MM.1S (cell line): Measurements from ENCODE around the gene PKHD1.

Experiments used
- DNase-seq: peaks from one replicate; pipeline ENCODE4 v3.0.0-alpha.2; 2015
- H2AFZ ChIP-seq: fragments of 300-600 bp; sonication (generic); 2 replicates; pipeline ENCODE4 v1.6.0; 2016; ENCODE audit warnings: antibody characterized with exemption, low read length
- H3F3A ChIP-seq: fragments of 300-600 bp; sonication (generic); 2 replicates; pipeline ENCODE4 v1.6.1; 2016; ENCODE audit warnings: mild to moderate bottlenecking, antibody characterized with exemption, low read length, moderate library complexity, mixed read lengths; ENCODE audit not compliant: insufficient read depth
- H3K27ac ChIP-seq: fragments of 300-600 bp; sonication (generic); 2 replicates; pipeline ENCODE4 v1.5.1; 2016; ENCODE audit warnings: mild to moderate bottlenecking, low read length
- H3K27me3 ChIP-seq: fragments of 300-600 bp; sonication (generic); replicated peaks from 2 replicates; pipeline ENCODE4 v1.6.0; 2016; ENCODE audit warnings: low read length; ENCODE audit not compliant: insufficient read depth
- H3K36me3 ChIP-seq: fragments of 300-600 bp; sonication (generic); replicated peaks from 2 replicates; pipeline ENCODE4 v1.6.1; 2016; ENCODE audit warnings: mild to moderate bottlenecking, low read length, mixed read lengths; ENCODE audit not compliant: insufficient read depth
- H3K4me1 ChIP-seq: fragments of 300-600 bp; sonication (generic); 2 replicates; pipeline ENCODE4 v1.6.1; 2016; ENCODE audit warnings: low read length, mixed read lengths
- H3K4me2 ChIP-seq: fragments of 300-600 bp; sonication (generic); 2 replicates; pipeline ENCODE4 v1.6.0; 2016; ENCODE audit warnings: low read depth, low read length
- H3K4me3 ChIP-seq: fragments of 300-600 bp; sonication (generic); 2 replicates; pipeline ENCODE4 v1.5.1; 2016; ENCODE audit warnings: low read length, mixed read lengths
- H3K79me2 ChIP-seq: fragments of 300-600 bp; sonication (generic); 2 replicates; pipeline ENCODE4 v1.6.1; 2016; ENCODE audit warnings: mixed run types, low read length, mixed read lengths
- H3K9ac ChIP-seq: fragments of 300-600 bp; sonication (generic); 2 replicates; pipeline ENCODE4 v1.6.1; 2016; ENCODE audit warnings: low read length, mixed read lengths
- H3K9me2 ChIP-seq: fragments of 300-600 bp; sonication (generic); replicated peaks from 2 replicates; pipeline ENCODE4 v1.6.1; 2016; ENCODE audit warnings: mild to moderate bottlenecking, low read length, mixed read lengths; ENCODE audit not compliant: insufficient read depth
- H3K9me3 ChIP-seq: fragments of 300-600 bp; sonication (generic); replicated peaks from 2 replicates; pipeline ENCODE4 v1.6.1; 2016; ENCODE audit warnings: mild to moderate bottlenecking, low read length, mixed read lengths; ENCODE audit not compliant: insufficient read depth
- H4K20me1 ChIP-seq: fragments of 300-600 bp; sonication (generic); 2 replicates; pipeline ENCODE4 v1.6.1; 2016; ENCODE audit warnings: mild to moderate bottlenecking, low read length, moderate library complexity, mixed read lengths; ENCODE audit not compliant: insufficient read depth
- CTCF ChIP-seq: fragments of 300-600 bp; sonication (generic); IDR thresholded peaks from 2 replicates; pipeline ENCODE4 v1.5.1; 2016; ENCODE audit warnings: antibody characterized with exemption, low read length, mixed read lengths
- EZH2 ChIP-seq: fragments of 300-600 bp; sonication (generic); optimal IDR thresholded peaks from 2 replicates; pipeline ENCODE3; 2017; ENCODE audit warnings: low read depth, mild to moderate bottlenecking, antibody characterized with exemption, low read length, mixed read lengths
- EZH2phosphoT487 ChIP-seq: fragments of 300-600 bp; sonication (generic); IDR thresholded peaks from 2 replicates; pipeline ENCODE4 v1.6.1; 2018; ENCODE audit warnings: antibody characterized with exemption, low read length

PKHD1 gene

GRCh38 chr6:52042141-52042885 lies 45.1 kb downstream of the PKHD1 start:
- no peak for DNase-seq
- no peaks in the 10 kb centered on the region for H3K9me2 ChIP-seq
- no peak for TF ChIP-seq CTCF
- TF ChIP-seq EZH2, result no peak
- no peak for TF ChIP-seq EZH2phosphoT487
- no peaks in the 10 kb centered on the region for H3F3A ChIP-seq
- no peak overlapping the region for H3K4me3 ChIP-seq
- no peaks in the 10 kb centered on the region for H3K36me3 ChIP-seq
- H3K79me2 ChIP-seq, result no peaks in the 10 kb centered on the region
- no peak overlapping the region for H3K9ac ChIP-seq
- H3K4me2 ChIP-seq, result no peak overlapping the region
- H3K27ac ChIP-seq, result no peak overlapping the region
- no peak overlapping the region for H2AFZ ChIP-seq
- H3K9me3 ChIP-seq, result no peaks in the 10 kb centered on the region
- no peaks in the 10 kb centered on the region for H3K27me3 ChIP-seq
- no peaks in the 10 kb centered on the region for H4K20me1 ChIP-seq
- no peaks in the 10 kb centered on the region for H3K4me1 ChIP-seq

GRCh38 chr6:52041134-52041533 lies 46.3 kb downstream of the PKHD1 start:
- H3K36me3 ChIP-seq, result no peaks in the 10 kb centered on the region
- H3K27me3 ChIP-seq, result no peaks in the 10 kb centered on the region
- no peaks in the 10 kb centered on the region for H3F3A ChIP-seq
- H3K27ac ChIP-seq, result no peak overlapping the region
- no peak overlapping the region for H2AFZ ChIP-seq
- no peaks in the 10 kb centered on the region for H4K20me1 ChIP-seq
- no peak for DNase-seq
- no peaks in the 10 kb centered on the region for H3K79me2 ChIP-seq
- no peak overlapping the region for H3K4me2 ChIP-seq
- H3K9me2 ChIP-seq, result no peaks in the 10 kb centered on the region
- no peak for TF ChIP-seq EZH2
- TF ChIP-seq EZH2phosphoT487, result no peak
- TF ChIP-seq CTCF, result no peak
- no peak overlapping the region for H3K9ac ChIP-seq
- no peak overlapping the region for H3K4me3 ChIP-seq
- H3K9me3 ChIP-seq, result no peaks in the 10 kb centered on the region
- no peaks in the 10 kb centered on the region for H3K4me1 ChIP-seq

GRCh38 chr6:52027699-52028098 lies 59.7 kb downstream of the PKHD1 start:
- H3K4me2 ChIP-seq, result no peak overlapping the region
- H3F3A ChIP-seq, result no peaks in the 10 kb centered on the region
- no peak overlapping the region for H3K9ac ChIP-seq
- no peaks in the 10 kb centered on the region for H3K9me3 ChIP-seq
- H3K4me3 ChIP-seq, result no peak overlapping the region
- H3K27ac ChIP-seq, result no peak overlapping the region
- no peaks in the 10 kb centered on the region for H3K36me3 ChIP-seq
- no peaks in the 10 kb centered on the region for H3K79me2 ChIP-seq
- no peaks in the 10 kb centered on the region for H3K4me1 ChIP-seq
- no peaks in the 10 kb centered on the region for H3K27me3 ChIP-seq
- no peak overlapping the region for H2AFZ ChIP-seq
- TF ChIP-seq EZH2phosphoT487, result no peak
- H4K20me1 ChIP-seq, result no peaks in the 10 kb centered on the region
- H3K9me2 ChIP-seq, result no peaks in the 10 kb centered on the region
- DNase-seq, result no peak

- H3K27me3 ChIP-seq, result no peaks in the 10 kb centered on the region
- H3K9me3 ChIP-seq, result no peaks in the 10 kb centered on the region
- no peak overlapping the region for H3K4me2 ChIP-seq
- no peaks in the 10 kb centered on the region for H4K20me1 ChIP-seq
- H3K36me3 ChIP-seq, result no peaks in the 10 kb centered on the region
- H3K9me2 ChIP-seq, result no peaks in the 10 kb centered on the region
- H3K9ac ChIP-seq, result no peak overlapping the region
- H3K79me2 ChIP-seq, result no peaks in the 10 kb centered on the region
- no peak overlapping the region for H3K4me3 ChIP-seq
- no peaks in the 10 kb centered on the region for H3F3A ChIP-seq
- H3K27ac ChIP-seq, result no peak overlapping the region
- TF ChIP-seq EZH2, result no peak
- DNase-seq, result no peak
- H3K4me1 ChIP-seq, result no peaks in the 10 kb centered on the region
- H2AFZ ChIP-seq, result no peak overlapping the region
Measured at GRCh38 chr6:52024451-52025068, 62.9 kb downstream of the PKHD1 start.
